Loucy (cell line): ENCODE results near the gene CLMN.
"Not testable (repeated sequence)": the region's sequence is repeated elsewhere in the genome, so short reads cannot be mapped to it uniquely, and the experiment has no call there.

Source experiments
- H2AFZ ChIP-seq: fragments of 200-600 bp; sonication (generic); 2 replicates; pipeline ENCODE4 v1.6.0; 2016; ENCODE audit warnings: antibody characterized with exemption, mild to moderate bottlenecking, low read length, moderate library complexity
- H3F3A ChIP-seq: fragments of 200-600 bp; 2 replicates; pipeline ENCODE4 v1.6.0; 2016; ENCODE audit warnings: antibody characterized with exemption, low read depth, mild to moderate bottlenecking
- H3K27me3 ChIP-seq: fragments of 200-600 bp; sonication (generic); 2 replicates; pipeline ENCODE4 v1.6.1; 2014; ENCODE audit warnings: low read length, mild to moderate bottlenecking; ENCODE audit not compliant: insufficient read depth, poor library complexity, severe bottlenecking
- H3K36me3 ChIP-seq: fragments of 200-600 bp; sonication (generic); 2 replicates; pipeline ENCODE4 v1.6.1; 2016; ENCODE audit warnings: low read length; ENCODE audit not compliant: insufficient read depth
- H3K4me1 ChIP-seq: fragments of 200-600 bp; sonication (generic); 2 replicates; pipeline ENCODE4 v1.5.1; 2014; ENCODE audit warnings: low read length, mild to moderate bottlenecking; ENCODE audit not compliant: insufficient read depth, poor library complexity, severe bottlenecking
- H3K4me2 ChIP-seq: fragments of 200-600 bp; sonication (generic); 2 replicates; pipeline ENCODE4 v1.6.0; 2014; ENCODE audit warnings: antibody characterized with exemption, low read length, low read depth, mild to moderate bottlenecking; ENCODE audit not compliant: poor library complexity, severe bottlenecking
- H3K4me3 ChIP-seq: fragments of 200-600 bp; sonication (generic); 2 replicates; pipeline ENCODE4 v1.5.1; 2014; ENCODE audit warnings: low read length, mild to moderate bottlenecking, mixed read lengths; ENCODE audit not compliant: poor library complexity, severe bottlenecking
- H3K79me2 ChIP-seq: fragments of 200-600 bp; sonication (generic); 2 replicates; pipeline ENCODE4 v1.6.1; 2014; ENCODE audit warnings: low read length; ENCODE audit not compliant: insufficient read depth
- H3K9ac ChIP-seq: fragments of 200-600 bp; sonication (generic); 2 replicates; pipeline ENCODE4 v1.6.0; 2014; ENCODE audit warnings: mild to moderate bottlenecking, low read depth, low read length, moderate library complexity; ENCODE audit not compliant: poor library complexity, severe bottlenecking
- H3K9me2 ChIP-seq: fragments of 200-600 bp; sonication (generic); replicated peaks from 2 replicates; pipeline ENCODE4 v1.6.1; 2016; ENCODE audit warnings: low read depth, low read length, mixed read lengths
- H3K9me3 ChIP-seq: fragments of 200-600 bp; sonication (generic); 2 replicates; pipeline ENCODE4 v1.6.1; 2014; ENCODE audit warnings: mild to moderate bottlenecking, antibody characterized with exemption, low read length, low read depth; ENCODE audit not compliant: insufficient read depth
- H4K20me1 ChIP-seq: fragments of 200-600 bp; sonication (generic); 2 replicates; pipeline ENCODE4 v1.6.0; 2014; ENCODE audit warnings: antibody characterized with exemption, low read length, mild to moderate bottlenecking; ENCODE audit not compliant: insufficient read depth, poor library complexity, severe bottlenecking
- EZH2phosphoT487 ChIP-seq: fragments of 200-600 bp; IDR thresholded peaks from 2 replicates; pipeline ENCODE4 v1.6.1; 2018; ENCODE audit warnings: antibody characterized with exemption, mild to moderate bottlenecking, moderate library complexity, borderline replicate concordance
- TF ChIP-seq, protein P1 (sequence below): fragments of 200-600 bp; sonication (generic); conservative IDR thresholded peaks from 2 replicates; pipeline ENCODE4 v1.5.1; 2014; ENCODE audit warnings: mild to moderate bottlenecking, antibody characterized with exemption, low read length

The CLMN gene

DNA sequence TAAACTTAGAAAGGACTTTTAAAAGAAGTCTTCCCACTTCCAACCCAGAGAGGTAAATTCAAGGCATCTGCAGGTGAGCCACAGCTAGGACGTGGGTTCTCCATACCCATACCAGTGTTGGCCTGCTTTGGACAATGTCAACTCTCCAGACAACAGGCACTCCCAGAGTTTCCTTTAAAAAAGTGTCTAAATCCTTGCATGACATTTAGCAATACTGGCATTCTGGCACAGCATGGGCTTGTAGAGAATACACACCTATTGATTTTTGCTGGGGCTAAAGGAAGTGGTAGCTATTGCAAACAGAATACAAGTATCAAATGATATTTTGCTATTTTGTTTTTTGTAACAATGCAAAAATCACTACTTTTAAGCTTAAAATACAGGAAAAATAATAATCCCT, 136.6 kb downstream of the CLMN start:
- H2AFZ ChIP-seq: no peak overlapping the region
- H3K27me3 ChIP-seq: no peaks in the 10 kb centered on the region
- no peaks in the 10 kb centered on the region for H3K36me3 ChIP-seq
- H4K20me1 ChIP-seq: no peaks in the 10 kb centered on the region
- H3F3A ChIP-seq: no peaks in the 10 kb centered on the region
- no peak for TF ChIP-seq EZH2phosphoT487
- TF ChIP-seq, protein P1, sequence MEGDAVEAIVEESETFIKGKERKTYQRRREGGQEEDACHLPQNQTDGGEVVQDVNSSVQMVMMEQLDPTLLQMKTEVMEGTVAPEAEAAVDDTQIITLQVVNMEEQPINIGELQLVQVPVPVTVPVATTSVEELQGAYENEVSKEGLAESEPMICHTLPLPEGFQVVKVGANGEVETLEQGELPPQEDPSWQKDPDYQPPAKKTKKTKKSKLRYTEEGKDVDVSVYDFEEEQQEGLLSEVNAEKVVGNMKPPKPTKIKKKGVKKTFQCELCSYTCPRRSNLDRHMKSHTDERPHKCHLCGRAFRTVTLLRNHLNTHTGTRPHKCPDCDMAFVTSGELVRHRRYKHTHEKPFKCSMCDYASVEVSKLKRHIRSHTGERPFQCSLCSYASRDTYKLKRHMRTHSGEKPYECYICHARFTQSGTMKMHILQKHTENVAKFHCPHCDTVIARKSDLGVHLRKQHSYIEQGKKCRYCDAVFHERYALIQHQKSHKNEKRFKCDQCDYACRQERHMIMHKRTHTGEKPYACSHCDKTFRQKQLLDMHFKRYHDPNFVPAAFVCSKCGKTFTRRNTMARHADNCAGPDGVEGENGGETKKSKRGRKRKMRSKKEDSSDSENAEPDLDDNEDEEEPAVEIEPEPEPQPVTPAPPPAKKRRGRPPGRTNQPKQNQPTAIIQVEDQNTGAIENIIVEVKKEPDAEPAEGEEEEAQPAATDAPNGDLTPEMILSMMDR: no peak
- no peaks in the 10 kb centered on the region for H3K79me2 ChIP-seq
- no peaks in the 10 kb centered on the region for H3K9me3 ChIP-seq
- no peaks in the 10 kb centered on the region for H3K9me2 ChIP-seq
- no peak overlapping the region for H3K9ac ChIP-seq
- H3K4me3 ChIP-seq: no peak overlapping the region
- H3K4me2 ChIP-seq: no peak overlapping the region
- no peaks in the 10 kb centered on the region for H3K4me1 ChIP-seq

DNA sequence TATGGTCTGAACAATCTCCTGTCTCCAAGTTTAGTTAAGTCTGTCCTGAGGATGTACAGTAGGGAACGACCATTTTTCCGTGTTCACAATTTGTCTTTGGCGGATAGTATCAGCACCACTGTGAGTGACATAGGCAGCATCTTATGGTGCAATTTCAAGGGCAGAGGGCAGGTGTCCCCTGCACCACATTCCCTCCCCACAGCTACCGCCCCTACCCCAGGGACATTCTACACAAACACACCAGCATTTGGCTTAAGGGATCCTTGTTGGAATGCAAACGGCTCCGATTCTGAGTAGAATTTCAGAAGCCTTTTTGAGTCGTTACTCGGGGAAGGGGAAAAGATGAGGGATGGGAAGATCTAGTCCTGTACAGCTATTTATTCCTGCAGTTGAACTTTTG, 137.3 kb downstream of the CLMN start:
- no peak overlapping the region for H3K9ac ChIP-seq
- H3K4me3 ChIP-seq: no peak overlapping the region
- H3K4me1 ChIP-seq: no peaks in the 10 kb centered on the region
- no peak overlapping the region for H2AFZ ChIP-seq
- H3K27me3 ChIP-seq: no peaks in the 10 kb centered on the region
- H3F3A ChIP-seq: no peaks in the 10 kb centered on the region
- no peak overlapping the region for H3K4me2 ChIP-seq
- no peaks in the 10 kb centered on the region for H3K9me2 ChIP-seq
- TF ChIP-seq EZH2phosphoT487: no peak
- TF ChIP-seq, protein P1: no peak
- H3K79me2 ChIP-seq: no peaks in the 10 kb centered on the region
- H3K36me3 ChIP-seq: no peaks in the 10 kb centered on the region
- no peaks in the 10 kb centered on the region for H3K9me3 ChIP-seq
- no peaks in the 10 kb centered on the region for H4K20me1 ChIP-seq

DNA sequence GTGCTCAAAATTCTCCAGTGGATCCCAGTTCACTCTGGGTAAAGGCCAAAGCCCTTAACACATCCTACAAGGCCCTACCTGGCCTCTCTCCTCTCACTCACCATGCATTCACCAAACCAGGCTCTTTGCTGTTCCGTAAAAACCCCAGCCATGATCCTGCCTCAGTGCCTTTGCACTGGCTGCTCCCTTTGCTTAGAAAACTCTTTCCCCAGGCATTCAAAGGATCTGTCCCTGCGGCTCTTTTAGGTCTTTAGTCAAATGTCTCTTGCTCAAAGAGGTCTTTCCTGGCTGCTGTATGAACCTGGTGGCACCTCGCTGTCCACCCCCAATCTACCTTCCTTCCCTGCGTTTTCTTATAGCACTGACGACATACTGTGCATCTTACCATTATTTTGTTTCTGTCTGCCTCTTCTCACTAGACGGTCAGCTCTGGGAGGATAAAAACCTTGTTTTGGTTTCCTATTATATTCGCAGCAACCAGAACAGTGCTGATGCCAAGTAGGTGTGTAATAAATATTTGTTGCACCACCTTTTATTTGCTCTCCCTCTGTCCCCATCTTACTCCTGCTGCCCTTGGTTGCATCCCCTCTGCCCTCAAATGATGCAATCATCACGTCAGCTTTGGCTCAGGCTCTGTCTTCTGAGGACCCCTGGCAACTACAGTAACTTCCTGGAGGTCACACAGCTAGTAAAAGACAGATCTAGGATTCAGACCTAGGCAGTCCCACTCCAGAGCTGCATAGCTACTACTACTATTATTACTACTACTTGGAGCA, 138.6 kb downstream of the CLMN start:
- H3K9me3 ChIP-seq: no peaks in the 10 kb centered on the region
- no peak for TF ChIP-seq EZH2phosphoT487
- TF ChIP-seq, protein P1: no peak
- H3K9me2 ChIP-seq: no peaks in the 10 kb centered on the region
- no peak overlapping the region for H3K9ac ChIP-seq
- H3K4me2 ChIP-seq: no peak overlapping the region
- no peaks in the 10 kb centered on the region for H3K79me2 ChIP-seq
- no peaks in the 10 kb centered on the region for H4K20me1 ChIP-seq
- H2AFZ ChIP-seq: no peak overlapping the region
- H3K4me3 ChIP-seq: no peak overlapping the region
- no peaks in the 10 kb centered on the region for H3K4me1 ChIP-seq
- H3F3A ChIP-seq: no peaks in the 10 kb centered on the region
- H3K36me3 ChIP-seq: no peaks in the 10 kb centered on the region
- H3K27me3 ChIP-seq: no peaks in the 10 kb centered on the region

DNA sequence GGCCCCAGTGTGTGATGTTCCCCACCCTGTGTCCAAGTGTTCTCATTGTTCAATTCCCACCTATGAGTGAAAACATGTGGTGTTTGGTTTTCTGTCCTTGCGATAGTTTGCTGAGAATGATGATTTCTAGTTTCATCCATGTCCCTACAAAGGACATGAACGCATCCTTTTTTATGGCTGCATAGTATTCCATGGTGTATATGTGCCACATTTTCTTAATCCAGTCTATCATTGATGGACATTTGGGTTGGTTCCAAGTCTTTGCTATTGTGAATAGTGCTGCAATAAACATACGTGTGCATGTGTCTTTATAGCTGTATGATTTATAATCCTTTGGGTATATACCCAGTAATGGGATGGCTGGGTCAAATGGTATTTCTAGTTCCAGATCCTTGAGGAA, 144.0 kb downstream of the CLMN start:
- H3K79me2 ChIP-seq, H3K9me3 ChIP-seq, H3F3A ChIP-seq, H3K36me3 ChIP-seq, H4K20me1 ChIP-seq, H3K4me3 ChIP-seq, H3K9ac ChIP-seq, H3K9me2 ChIP-seq, H2AFZ ChIP-seq, H3K4me2 ChIP-seq, H3K27me3 ChIP-seq, H3K4me1 ChIP-seq: not testable (repeated sequence)
